GM12878 (cell line): ENCODE results near the gene ANAPC16. TPM values are rescaled to one million over a fixed set of nuclear protein-coding genes. Genes with fewer than 3 reads are reported as not detected.

Experiments used
- BACH1 ChIP-seq: fragments of 450-650 bp; IDR thresholded peaks from 2 replicates; pipeline ENCODE4 v1.6.1; 2017; ENCODE audit warnings: mild to moderate bottlenecking, borderline replicate concordance
- BMI1 ChIP-seq: fragments of 450-650 bp; IDR thresholded peaks from 2 replicates; pipeline ENCODE4 v1.6.1; 2016; ENCODE audit warnings: mild to moderate bottlenecking, moderate library complexity, borderline replicate concordance
- CEBPB ChIP-seq, 2 experiments: fragments of 150-350 bp in 1 of 2; IDR thresholded peaks; 2 replicates each; pipeline ENCODE4 v1.6.1; 2012 to 2014; ENCODE audit warnings: low read depth in 2 of 2, low read length in 2 of 2, borderline replicate concordance in 1 of 2, inconsistent platforms in 1 of 2
- ESRRA ChIP-seq: IDR thresholded peaks from 2 replicates; pipeline ENCODE4 v1.6.1; 2012; ENCODE audit warnings: mild to moderate bottlenecking, low read length, improper control_type of control experiment
- GABPA ChIP-seq: IDR thresholded peaks from 2 replicates; pipeline ENCODE4 v1.6.1; 2014; ENCODE audit warnings: antibody characterized with exemption, low read depth, mild to moderate bottlenecking, inconsistent platforms
- GATAD2B ChIP-seq: fragments of 450-650 bp; conservative IDR thresholded peaks from 2 replicates; pipeline ENCODE4 v1.6.1; 2017; ENCODE audit warnings: low read depth, mild to moderate bottlenecking, moderate library complexity
- MTA2 ChIP-seq: fragments of 450-650 bp; IDR thresholded peaks from 2 replicates; pipeline ENCODE4 v1.6.1; 2016; ENCODE audit warnings: low read depth, mild to moderate bottlenecking, moderate library complexity
- MTA3 ChIP-seq: IDR thresholded peaks from 2 replicates; pipeline ENCODE4 v1.6.1; 2012; ENCODE audit warnings: low read length, inconsistent platforms, borderline replicate concordance
- MXI1 ChIP-seq: fragments of 150-350 bp; IDR thresholded peaks from 2 replicates; pipeline ENCODE4 v1.6.1; 2011; ENCODE audit warnings: low read depth, mild to moderate bottlenecking, inconsistent platforms, low read length, improper control_type of control experiment
- RB1 ChIP-seq: fragments of 450-650 bp; formaldehyde crosslinking; IDR thresholded peaks from 2 replicates; pipeline ENCODE4 v1.6.1; 2017; ENCODE audit warnings: mild to moderate bottlenecking, borderline replicate concordance
- SIN3A ChIP-seq: IDR thresholded peaks from 2 replicates; pipeline ENCODE4 v1.6.1; 2012; ENCODE audit warnings: low read depth, low read length, improper control_type of control experiment
- SMARCA5 ChIP-seq: fragments of 450-650 bp; IDR thresholded peaks from 2 replicates; pipeline ENCODE4 v1.6.1; 2017; ENCODE audit warnings: mild to moderate bottlenecking
- TBL1XR1 ChIP-seq: IDR thresholded peaks from 2 replicates; pipeline ENCODE4 v1.6.1; 2012; ENCODE audit warnings: low read depth, low read length, improper control_type of control experiment
- TCF12 ChIP-seq: IDR thresholded peaks from 2 replicates; pipeline ENCODE4 v1.6.1; 2011; ENCODE audit warnings: low read depth, mild to moderate bottlenecking, low read length
- TCF3 ChIP-seq: IDR thresholded peaks from 2 replicates; pipeline ENCODE4 v1.6.1; 2012; ENCODE audit warnings: low read depth, mild to moderate bottlenecking, low read length, borderline replicate concordance; ENCODE audit not compliant: insufficient read depth
- polyA plus RNA-seq, 11 experiments: library from polyadenylated mRNA; depleted of rRNA in 4 of 11; unstranded in 6 of 11; stranded (reverse) in 5 of 11; fragments of >200 nt; fragmentation: Nextera tagmentation in 4 of 11; fragmentation: Illumina TruSeq in 1 of 11; extraction: Ambion mirVana in 4 of 11; extraction: Trizol in 1 of 11; gene quantifications; 1 replicate in 1 of 11; 2 replicates in 10 of 11; pipeline versions ENCODE4 v1.2.1 to v1.2.3, GENCODE V29; 2011 to 2016; ENCODE audit warnings: inconsistent platforms in 2 of 11, missing spikeins in 2 of 11, low read depth in 1 of 11
- total RNA-seq, 4 experiments: library from RNA; depleted of rRNA in 3 of 4; stranded (reverse); fragments of >200 nt in 3 of 4; fragmentation: Illumina TruSeq in 1 of 4; extraction: Trizol in 1 of 4; gene quantifications; 2 replicates each; pipeline versions ENCODE4 v1.2.1 to v1.2.3, GENCODE V29; 2013 to 2021
- TF ChIP-seq, protein P1 (sequence below): fragments of 450-650 bp; IDR thresholded peaks from 2 replicates; pipeline ENCODE4 v1.6.1; 2017; ENCODE audit warnings: borderline replicate concordance
- TF ChIP-seq, protein P2 (sequence below): fragments of 450-650 bp; IDR thresholded peaks from 2 replicates; pipeline ENCODE4 v1.6.1; 2017; ENCODE audit warnings: mild to moderate bottlenecking, moderate library complexity
- TF ChIP-seq, protein P3 (sequence below): fragments of 450-650 bp; formaldehyde crosslinking; IDR thresholded peaks from 2 replicates; pipeline ENCODE4 v1.5.0; 2022; ENCODE audit warnings: mild to moderate bottlenecking, missing genetic modification characterization
- TF ChIP-seq, protein P4 (sequence below): IDR thresholded peaks from 2 replicates; pipeline ENCODE4 v1.6.1; 2011; ENCODE audit warnings: mild to moderate bottlenecking, low read depth, low read length, moderate library complexity; ENCODE audit not compliant: insufficient replicate concordance

The ANAPC16 gene
- total and polyA plus RNA-seq, 10 of the 15 experiments (the other 5 are each of a cell fraction or from before 2014, with no cell fraction given), result 66.9 to 208 (median 134) TPM

DNA sequence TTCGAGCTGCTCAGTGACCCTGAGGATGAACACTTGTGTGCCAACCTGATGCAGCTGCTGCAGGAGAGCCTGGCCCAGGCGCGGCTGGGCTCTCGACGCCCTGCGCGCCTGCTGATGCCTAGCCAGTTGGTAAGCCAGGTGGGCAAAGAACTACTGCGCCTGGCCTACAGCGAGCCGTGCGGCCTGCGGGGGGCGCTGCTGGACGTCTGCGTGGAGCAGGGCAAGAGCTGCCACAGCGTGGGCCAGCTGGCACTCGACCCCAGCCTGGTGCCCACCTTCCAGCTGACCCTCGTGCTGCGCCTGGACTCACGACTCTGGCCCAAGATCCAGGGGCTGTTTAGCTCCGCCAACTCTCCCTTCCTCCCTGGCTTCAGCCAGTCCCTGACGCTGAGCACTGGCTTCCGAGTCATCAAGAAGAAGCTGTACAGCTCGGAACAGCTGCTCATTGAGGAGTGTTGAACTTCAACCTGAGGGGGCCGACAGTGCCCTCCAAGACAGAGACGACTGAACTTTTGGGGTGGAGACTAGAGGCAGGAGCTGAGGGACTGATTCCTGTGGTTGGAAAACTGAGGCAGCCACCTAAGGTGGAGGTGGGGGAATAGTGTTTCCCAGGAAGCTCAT, 59.0 kb downstream of the ANAPC16 start (continued):
- TF ChIP-seq, protein P1, sequence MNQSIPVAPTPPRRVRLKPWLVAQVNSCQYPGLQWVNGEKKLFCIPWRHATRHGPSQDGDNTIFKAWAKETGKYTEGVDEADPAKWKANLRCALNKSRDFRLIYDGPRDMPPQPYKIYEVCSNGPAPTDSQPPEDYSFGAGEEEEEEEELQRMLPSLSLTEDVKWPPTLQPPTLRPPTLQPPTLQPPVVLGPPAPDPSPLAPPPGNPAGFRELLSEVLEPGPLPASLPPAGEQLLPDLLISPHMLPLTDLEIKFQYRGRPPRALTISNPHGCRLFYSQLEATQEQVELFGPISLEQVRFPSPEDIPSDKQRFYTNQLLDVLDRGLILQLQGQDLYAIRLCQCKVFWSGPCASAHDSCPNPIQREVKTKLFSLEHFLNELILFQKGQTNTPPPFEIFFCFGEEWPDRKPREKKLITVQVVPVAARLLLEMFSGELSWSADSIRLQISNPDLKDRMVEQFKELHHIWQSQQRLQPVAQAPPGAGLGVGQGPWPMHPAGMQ, result no peak
- TF ChIP-seq MTA3 (no peak; the same call in 1 of the 2 replicates), TCF3 (peak; percentile 75; the same call in 1 of the 2 replicates), TBL1XR1 (0 out of 2 replicates have a peak, but pooled peaks have one; percentile 0), MTA2 (no peak), BACH1 (no peak; the same call in 1 of the 2 replicates), TCF12 (peak; percentile 46), RB1 (no peak), ESRRA (no peak), MXI1 (peak; percentile 73), CEBPB (IDR thresholded peaks at IDR 0.05; ENCODE audit: borderline replicate concordance in 1 of 2, low read depth in 2 of 2, low read length in 2 of 2) (no peak), SIN3A (no peak), GABPA (no peak), SMARCA5 (peak; percentile 90), BMI1 (no peak), GATAD2B (0 out of 2 replicates have a peak, but pooled peaks have one; percentile 55)
- TF ChIP-seq, protein P2, sequence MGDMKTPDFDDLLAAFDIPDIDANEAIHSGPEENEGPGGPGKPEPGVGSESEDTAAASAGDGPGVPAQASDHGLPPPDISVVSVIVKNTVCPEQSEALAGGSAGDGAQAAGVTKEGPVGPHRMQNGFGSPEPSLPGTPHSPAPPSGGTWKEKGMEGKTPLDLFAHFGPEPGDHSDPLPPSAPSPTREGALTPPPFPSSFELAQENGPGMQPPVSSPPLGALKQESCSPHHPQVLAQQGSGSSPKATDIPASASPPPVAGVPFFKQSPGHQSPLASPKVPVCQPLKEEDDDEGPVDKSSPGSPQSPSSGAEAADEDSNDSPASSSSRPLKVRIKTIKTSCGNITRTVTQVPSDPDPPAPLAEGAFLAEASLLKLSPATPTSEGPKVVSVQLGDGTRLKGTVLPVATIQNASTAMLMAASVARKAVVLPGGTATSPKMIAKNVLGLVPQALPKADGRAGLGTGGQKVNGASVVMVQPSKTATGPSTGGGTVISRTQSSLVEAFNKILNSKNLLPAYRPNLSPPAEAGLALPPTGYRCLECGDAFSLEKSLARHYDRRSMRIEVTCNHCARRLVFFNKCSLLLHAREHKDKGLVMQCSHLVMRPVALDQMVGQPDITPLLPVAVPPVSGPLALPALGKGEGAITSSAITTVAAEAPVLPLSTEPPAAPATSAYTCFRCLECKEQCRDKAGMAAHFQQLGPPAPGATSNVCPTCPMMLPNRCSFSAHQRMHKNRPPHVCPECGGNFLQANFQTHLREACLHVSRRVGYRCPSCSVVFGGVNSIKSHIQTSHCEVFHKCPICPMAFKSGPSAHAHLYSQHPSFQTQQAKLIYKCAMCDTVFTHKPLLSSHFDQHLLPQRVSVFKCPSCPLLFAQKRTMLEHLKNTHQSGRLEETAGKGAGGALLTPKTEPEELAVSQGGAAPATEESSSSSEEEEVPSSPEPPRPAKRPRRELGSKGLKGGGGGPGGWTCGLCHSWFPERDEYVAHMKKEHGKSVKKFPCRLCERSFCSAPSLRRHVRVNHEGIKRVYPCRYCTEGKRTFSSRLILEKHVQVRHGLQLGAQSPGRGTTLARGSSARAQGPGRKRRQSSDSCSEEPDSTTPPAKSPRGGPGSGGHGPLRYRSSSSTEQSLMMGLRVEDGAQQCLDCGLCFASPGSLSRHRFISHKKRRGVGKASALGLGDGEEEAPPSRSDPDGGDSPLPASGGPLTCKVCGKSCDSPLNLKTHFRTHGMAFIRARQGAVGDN, result peak; percentile 88
- TF ChIP-seq, protein P3, sequence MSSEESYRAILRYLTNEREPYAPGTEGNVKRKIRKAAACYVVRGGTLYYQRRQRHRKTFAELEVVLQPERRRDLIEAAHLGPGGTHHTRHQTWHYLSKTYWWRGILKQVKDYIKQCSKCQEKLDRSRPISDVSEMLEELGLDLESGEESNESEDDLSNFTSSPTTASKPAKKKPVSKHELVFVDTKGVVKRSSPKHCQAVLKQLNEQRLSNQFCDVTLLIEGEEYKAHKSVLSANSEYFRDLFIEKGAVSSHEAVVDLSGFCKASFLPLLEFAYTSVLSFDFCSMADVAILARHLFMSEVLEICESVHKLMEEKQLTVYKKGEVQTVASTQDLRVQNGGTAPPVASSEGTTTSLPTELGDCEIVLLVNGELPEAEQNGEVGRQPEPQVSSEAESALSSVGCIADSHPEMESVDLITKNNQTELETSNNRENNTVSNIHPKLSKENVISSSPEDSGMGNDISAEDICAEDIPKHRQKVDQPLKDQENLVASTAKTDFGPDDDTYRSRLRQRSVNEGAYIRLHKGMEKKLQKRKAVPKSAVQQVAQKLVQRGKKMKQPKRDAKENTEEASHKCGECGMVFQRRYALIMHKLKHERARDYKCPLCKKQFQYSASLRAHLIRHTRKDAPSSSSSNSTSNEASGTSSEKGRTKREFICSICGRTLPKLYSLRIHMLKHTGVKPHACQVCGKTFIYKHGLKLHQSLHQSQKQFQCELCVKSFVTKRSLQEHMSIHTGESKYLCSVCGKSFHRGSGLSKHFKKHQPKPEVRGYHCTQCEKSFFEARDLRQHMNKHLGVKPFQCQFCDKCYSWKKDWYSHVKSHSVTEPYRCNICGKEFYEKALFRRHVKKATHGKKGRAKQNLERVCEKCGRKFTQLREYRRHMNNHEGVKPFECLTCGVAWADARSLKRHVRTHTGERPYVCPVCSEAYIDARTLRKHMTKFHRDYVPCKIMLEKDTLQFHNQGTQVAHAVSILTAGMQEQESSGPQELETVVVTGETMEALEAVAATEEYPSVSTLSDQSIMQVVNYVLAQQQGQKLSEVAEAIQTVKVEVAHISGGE, result no peak
- TF ChIP-seq, protein P4, sequence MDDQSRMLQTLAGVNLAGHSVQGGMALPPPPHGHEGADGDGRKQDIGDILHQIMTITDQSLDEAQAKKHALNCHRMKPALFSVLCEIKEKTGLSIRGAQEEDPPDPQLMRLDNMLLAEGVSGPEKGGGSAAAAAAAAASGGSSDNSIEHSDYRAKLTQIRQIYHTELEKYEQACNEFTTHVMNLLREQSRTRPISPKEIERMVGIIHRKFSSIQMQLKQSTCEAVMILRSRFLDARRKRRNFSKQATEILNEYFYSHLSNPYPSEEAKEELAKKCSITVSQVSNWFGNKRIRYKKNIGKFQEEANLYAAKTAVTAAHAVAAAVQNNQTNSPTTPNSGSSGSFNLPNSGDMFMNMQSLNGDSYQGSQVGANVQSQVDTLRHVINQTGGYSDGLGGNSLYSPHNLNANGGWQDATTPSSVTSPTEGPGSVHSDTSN, result no peak
